SU-DHL-6 (cell line): ENCODE data around the gene ABCG1.

Experiments
- H2AFZ ChIP-seq: fragments of 200-600 bp; sonication (generic); 2 replicates; pipeline ENCODE4 v1.6.1; 2014; ENCODE audit warnings: low read depth, mild to moderate bottlenecking, moderate library complexity, mixed read lengths, antibody characterized with exemption, low read length; ENCODE audit not compliant: severe bottlenecking
- H3F3A ChIP-seq: fragments of 200-600 bp; shearing (Covaris generic); 2 replicates; pipeline ENCODE4 v1.6.0; 2016; ENCODE audit warnings: antibody characterized with exemption, mild to moderate bottlenecking; ENCODE audit not compliant: insufficient read depth
- H3K27ac ChIP-seq: fragments of 200-600 bp; sonication (generic); 2 replicates; pipeline ENCODE4 v1.5.1; 2016; ENCODE audit warnings: low read depth, mild to moderate bottlenecking, low read length, moderate library complexity, mixed read lengths
- H3K27me3 ChIP-seq: fragments of 200-600 bp; sonication (generic), shearing (Covaris generic); 2 replicates; pipeline ENCODE4 v1.6.0; 2014; ENCODE audit warnings: mild to moderate bottlenecking, low read length
- H3K36me3 ChIP-seq: fragments of 200-600 bp; sonication (generic); 2 replicates; pipeline ENCODE4 v1.6.1; 2014; ENCODE audit warnings: mild to moderate bottlenecking, low read length, mixed read lengths
- H3K4me2 ChIP-seq: fragments of 300-600, 200-600 bp; shearing (Covaris generic), sonication (generic); 2 replicates; pipeline ENCODE4 v1.6.0; 2014; ENCODE audit warnings: low read length, low read depth, mild to moderate bottlenecking; ENCODE audit not compliant: poor library complexity, severe bottlenecking
- H3K4me3 ChIP-seq: fragments of 200-600 bp; sonication (generic); 2 replicates; pipeline ENCODE4 v1.5.1; 2014; ENCODE audit warnings: antibody characterized with exemption, low read length, mild to moderate bottlenecking, mixed read lengths; ENCODE audit not compliant: insufficient read depth, poor library complexity, severe bottlenecking
- H3K79me2 ChIP-seq: fragments of 200-600 bp; sonication (generic); 2 replicates; pipeline ENCODE4 v1.6.1; 2014; ENCODE audit warnings: mild to moderate bottlenecking, low read length, moderate library complexity; ENCODE audit not compliant: insufficient read depth
- H3K9ac ChIP-seq: fragments of 200-600 bp; sonication (generic); 2 replicates; pipeline ENCODE4 v1.7.0; 2014; ENCODE audit warnings: mild to moderate bottlenecking, low read length
- H3K9me2 ChIP-seq: fragments of 200-600 bp; sonication (generic); replicated peaks from 2 replicates; pipeline ENCODE4 v1.6.1; 2014; ENCODE audit warnings: low read length; ENCODE audit not compliant: insufficient read depth
- H3K9me3 ChIP-seq: fragments of 200-600 bp; sonication (generic); 2 replicates; pipeline ENCODE4 v1.6.1; 2014; ENCODE audit warnings: low read length, mixed read lengths; ENCODE audit not compliant: insufficient read depth
- H4K20me1 ChIP-seq: fragments of 200-600 bp; sonication (generic); 2 replicates; pipeline ENCODE4 v1.6.1; 2014; ENCODE audit warnings: low read depth, mild to moderate bottlenecking, antibody characterized with exemption, low read length, moderate library complexity, mixed read lengths
- EZH2phosphoT487 ChIP-seq: fragments of 200-600 bp; sonication (generic), shearing (Covaris generic); conservative IDR thresholded peaks from 2 replicates; pipeline ENCODE4 v1.6.1; 2018; ENCODE audit warnings: mild to moderate bottlenecking, antibody characterized with exemption, low read length, moderate library complexity, mixed read lengths
- TF ChIP-seq, protein P1 (sequence below): fragments of 200-600 bp; sonication (generic); IDR thresholded peaks from one replicate; pipeline ENCODE4 v1.5.1; 2017; ENCODE audit warnings: antibody characterized with exemption, mild to moderate bottlenecking, low read length, moderate library complexity; ENCODE audit not compliant: insufficient read depth, poor library complexity, severe bottlenecking

ABCG1 gene

DNA sequence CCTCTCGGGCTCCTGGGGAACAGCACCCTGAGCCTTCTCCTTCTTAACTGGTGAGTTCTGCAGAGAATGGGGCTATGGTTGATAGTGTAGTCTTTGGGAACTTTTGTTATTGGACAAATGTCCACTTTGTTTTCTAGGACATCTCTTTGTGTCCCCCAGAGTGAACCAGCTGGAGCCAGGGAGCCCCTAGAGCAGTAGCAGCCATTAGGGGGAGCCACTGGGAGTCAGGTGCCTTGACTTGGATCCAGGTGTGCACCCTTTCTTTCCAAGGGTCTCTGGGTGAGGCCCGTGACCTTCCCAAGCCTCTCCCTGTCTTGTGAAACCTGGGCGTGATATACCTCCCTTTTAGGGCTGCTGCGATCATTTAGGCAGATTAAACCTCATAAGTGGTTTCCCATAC lies 36.9 kb downstream of the ABCG1 start:
- H3K27me3 ChIP-seq = no peaks in the 10 kb centered on the region
- H3K36me3 ChIP-seq = no peaks in the 10 kb centered on the region
- H3K4me2 ChIP-seq = no peak overlapping the region
- H3F3A ChIP-seq = no peaks in the 10 kb centered on the region
- no peaks in the 10 kb centered on the region for H4K20me1 ChIP-seq
- H3K9me2 ChIP-seq = no peaks in the 10 kb centered on the region
- TF ChIP-seq, protein P1, sequence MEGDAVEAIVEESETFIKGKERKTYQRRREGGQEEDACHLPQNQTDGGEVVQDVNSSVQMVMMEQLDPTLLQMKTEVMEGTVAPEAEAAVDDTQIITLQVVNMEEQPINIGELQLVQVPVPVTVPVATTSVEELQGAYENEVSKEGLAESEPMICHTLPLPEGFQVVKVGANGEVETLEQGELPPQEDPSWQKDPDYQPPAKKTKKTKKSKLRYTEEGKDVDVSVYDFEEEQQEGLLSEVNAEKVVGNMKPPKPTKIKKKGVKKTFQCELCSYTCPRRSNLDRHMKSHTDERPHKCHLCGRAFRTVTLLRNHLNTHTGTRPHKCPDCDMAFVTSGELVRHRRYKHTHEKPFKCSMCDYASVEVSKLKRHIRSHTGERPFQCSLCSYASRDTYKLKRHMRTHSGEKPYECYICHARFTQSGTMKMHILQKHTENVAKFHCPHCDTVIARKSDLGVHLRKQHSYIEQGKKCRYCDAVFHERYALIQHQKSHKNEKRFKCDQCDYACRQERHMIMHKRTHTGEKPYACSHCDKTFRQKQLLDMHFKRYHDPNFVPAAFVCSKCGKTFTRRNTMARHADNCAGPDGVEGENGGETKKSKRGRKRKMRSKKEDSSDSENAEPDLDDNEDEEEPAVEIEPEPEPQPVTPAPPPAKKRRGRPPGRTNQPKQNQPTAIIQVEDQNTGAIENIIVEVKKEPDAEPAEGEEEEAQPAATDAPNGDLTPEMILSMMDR = no peak
- no peak for TF ChIP-seq EZH2phosphoT487
- no peak overlapping the region for H3K4me3 ChIP-seq
- H3K9me3 ChIP-seq = no peaks in the 10 kb centered on the region
- no peak overlapping the region for H3K9ac ChIP-seq
- no peak overlapping the region for H3K27ac ChIP-seq
- no peak overlapping the region for H2AFZ ChIP-seq
- H3K79me2 ChIP-seq = no peaks in the 10 kb centered on the region

DNA sequence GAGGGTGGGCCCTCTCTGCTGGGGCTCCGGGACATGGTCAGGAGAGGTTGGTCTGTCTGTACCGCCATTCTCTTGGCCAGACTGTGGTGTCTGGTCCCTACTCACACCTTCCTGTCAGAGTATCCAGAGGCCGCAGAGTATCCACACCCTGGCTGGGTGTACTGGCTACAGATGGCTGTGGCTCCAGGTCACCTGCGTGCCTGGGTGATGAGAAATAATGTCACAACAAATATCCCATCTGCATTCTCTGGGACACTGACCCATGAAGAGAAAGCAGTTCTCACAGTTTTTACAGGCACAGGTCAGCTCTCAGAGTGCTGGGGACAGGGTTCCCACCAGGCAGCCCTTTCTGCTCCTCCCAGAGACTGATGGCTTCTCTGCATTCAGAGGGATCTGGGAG lies 37.4 kb downstream of the ABCG1 start:
- no peaks in the 10 kb centered on the region for H3K27me3 ChIP-seq
- H3K79me2 ChIP-seq = no peaks in the 10 kb centered on the region
- H3K4me2 ChIP-seq = no peak overlapping the region
- H3K36me3 ChIP-seq = no peaks in the 10 kb centered on the region
- no peak overlapping the region for H3K27ac ChIP-seq
- no peaks in the 10 kb centered on the region for H4K20me1 ChIP-seq
- H3F3A ChIP-seq = no peaks in the 10 kb centered on the region
- no peak overlapping the region for H3K4me3 ChIP-seq
- H2AFZ ChIP-seq = no peak overlapping the region
- H3K9me2 ChIP-seq = no peaks in the 10 kb centered on the region
- no peak overlapping the region for H3K9ac ChIP-seq
- no peak for TF ChIP-seq EZH2phosphoT487
- TF ChIP-seq, protein P1 = no peak
- no peaks in the 10 kb centered on the region for H3K9me3 ChIP-seq

DNA sequence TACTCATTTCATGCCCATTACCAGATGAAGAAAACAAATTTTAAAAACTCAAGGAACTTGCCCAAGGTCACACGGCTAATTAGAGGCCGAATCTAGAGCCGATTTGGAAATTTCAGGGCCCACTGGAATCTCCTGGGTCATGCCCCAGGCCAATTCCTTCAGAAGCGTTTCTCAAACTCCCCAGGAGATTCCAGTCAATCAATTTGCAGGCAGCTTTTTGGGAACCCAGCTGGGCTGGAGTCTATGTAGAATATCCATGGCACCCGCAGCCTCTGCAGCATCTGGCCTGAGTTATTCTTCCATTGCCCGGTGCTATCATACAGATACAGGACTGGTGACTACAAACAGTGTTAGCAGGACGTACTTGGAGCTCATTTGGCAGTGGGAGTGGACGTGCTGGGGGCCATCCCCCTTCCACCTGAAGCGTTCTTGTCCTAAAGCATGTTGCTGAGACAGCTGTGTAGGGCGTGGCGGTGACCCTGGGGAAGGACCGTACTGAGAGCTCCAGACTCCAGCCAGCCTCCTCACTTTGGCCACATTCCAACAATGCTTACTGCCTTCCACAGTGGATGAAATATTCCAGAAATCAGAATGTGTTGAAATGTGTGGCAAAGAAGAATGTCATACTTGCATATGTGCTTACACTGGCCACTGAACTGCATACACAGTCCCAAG lies 38.3 kb downstream of the ABCG1 start:
- TF ChIP-seq, protein P1 = no peak
- TF ChIP-seq EZH2phosphoT487 = no peak
- no peak overlapping the region for H3K27ac ChIP-seq
- H3K9me2 ChIP-seq = no peaks in the 10 kb centered on the region
- H3F3A ChIP-seq = no peaks in the 10 kb centered on the region
- no peak overlapping the region for H3K4me2 ChIP-seq
- no peaks in the 10 kb centered on the region for H3K36me3 ChIP-seq
- no peaks in the 10 kb centered on the region for H4K20me1 ChIP-seq
- no peak overlapping the region for H2AFZ ChIP-seq
- H3K27me3 ChIP-seq = no peaks in the 10 kb centered on the region
- H3K4me3 ChIP-seq = no peak overlapping the region
- no peaks in the 10 kb centered on the region for H3K9me3 ChIP-seq
- no peak overlapping the region for H3K9ac ChIP-seq
- no peaks in the 10 kb centered on the region for H3K79me2 ChIP-seq
